ENCODE results near the gene PLS3.

Gene PLS3

GRCh38 chrX:115571712-115572111, 10.7 kb downstream of the PLS3 start:
- DNase-seq, result no peak

DNA sequence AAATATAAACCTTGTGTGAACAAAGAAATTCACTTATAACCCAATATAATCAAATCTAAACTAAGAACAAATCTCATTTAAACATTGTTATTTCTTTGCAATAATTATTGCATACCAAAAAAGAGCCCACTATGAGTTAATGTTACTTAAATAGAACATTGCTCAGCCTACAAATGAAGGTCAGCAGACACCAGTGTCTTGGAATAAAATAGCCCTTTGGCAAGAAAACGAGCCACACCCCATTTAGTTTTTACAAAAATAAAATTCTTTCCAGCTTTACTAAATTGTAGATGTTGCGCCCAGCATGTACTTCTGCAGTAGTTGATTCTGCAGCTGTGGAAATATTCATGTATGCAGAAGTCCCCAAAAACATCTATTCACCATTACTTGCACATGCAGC, 12.2 kb downstream of the PLS3 start:
- DNase-seq, result no peak

GRCh38 chrX:115576676-115577075, 15.7 kb downstream of the PLS3 start:
- no peak for DNase-seq

DNA sequence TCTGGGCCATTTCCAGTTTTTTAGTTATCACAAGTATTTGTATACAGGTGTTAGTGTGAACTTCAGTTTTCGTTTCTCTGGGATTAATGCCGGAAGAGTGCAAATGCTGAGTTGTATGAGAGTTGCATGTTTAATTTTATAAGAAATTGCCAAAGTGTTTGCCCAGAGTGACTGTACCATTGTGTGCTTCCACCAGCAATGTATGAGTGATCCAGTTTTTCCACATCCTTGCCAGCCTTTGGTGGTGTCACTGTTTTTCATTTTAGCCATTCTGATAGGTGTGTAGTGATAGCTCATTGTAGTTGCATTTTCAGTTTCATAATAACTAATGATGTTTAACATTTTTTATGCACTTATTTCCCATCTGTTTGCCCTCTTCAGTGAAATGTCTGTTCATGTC, 18.4 kb downstream of the PLS3 start:
- no peak for DNase-seq

GRCh38 chrX:115579786-115580294, 18.9 kb downstream of the PLS3 start:
- no peak for DNase-seq

- DNase-seq, result no peak
These were observed 21.0 kb downstream of the PLS3 start for GRCh38 chrX:115581759-115582615.

- no peak for DNase-seq
These were observed 21.9 kb downstream of the PLS3 start for GRCh38 chrX:115582616-115583495.

DNA sequence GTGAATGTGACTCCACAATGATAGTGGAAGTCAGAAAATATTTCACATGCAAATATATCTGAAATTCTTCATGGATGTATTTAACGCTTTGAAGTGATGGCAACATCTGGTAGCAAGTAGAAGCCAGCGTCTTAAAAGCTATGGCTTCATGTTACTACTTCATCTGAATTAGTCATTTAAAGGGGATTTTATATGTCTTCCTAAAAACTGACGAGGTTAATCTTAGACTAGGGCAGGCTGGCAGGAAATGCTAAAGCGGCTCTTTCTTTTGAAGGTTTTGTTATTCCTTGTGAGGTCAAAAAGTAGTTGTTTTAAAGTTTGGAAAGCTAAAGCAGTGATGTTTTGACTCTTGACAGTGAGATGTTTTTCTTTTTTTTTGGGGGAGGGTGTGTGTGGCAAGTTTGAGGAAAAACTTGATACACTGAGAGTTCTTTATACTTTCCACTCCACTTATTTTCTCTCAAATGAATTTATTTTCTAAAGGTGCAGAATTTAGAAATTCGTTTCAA, 22.6 kb downstream of the PLS3 start:
- DNase-seq, result no peak

DNA sequence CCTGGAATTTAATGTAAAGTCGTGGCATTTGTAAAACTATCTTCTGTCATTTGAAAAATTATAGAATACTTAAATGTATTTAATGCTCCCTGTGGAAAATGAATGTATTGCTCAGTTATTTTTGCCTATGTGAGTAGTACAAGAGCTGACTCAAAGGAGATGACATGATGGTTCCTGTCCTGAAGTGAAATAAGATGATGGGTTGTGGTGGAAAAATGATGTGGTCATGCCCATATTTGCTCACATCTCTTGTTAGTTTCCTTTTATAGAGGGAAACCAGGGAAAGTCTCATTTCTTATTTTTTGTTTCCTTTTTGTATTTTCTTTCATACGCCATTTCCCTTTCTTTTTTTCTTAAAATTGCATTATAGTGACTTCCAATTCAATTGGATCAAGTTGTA, 23.7 kb downstream of the PLS3 start:
- DNase-seq, result no peak

DNA sequence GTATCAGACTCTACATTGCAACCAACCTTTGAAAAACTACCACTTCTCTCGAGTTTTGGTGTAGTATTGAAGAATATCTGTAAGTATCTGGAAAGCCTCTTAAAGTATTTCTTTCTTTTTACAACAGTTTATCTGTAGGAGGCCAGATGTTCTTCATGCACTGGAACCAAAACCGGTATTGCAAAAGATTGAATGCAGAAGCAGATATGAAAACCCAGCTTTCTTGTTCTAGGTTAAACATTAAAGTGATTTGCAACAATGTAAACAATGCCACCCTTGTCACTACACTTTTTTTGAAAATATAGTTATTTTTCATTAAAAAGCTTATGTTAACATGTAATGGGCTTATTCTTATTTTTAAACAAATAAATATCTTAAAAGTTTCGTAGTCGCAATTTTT, 27.2 kb downstream of the PLS3 start:
- no peak for DNase-seq

- DNase-seq, result no peak
These were observed 28.4 kb downstream of the PLS3 start for GRCh38 chrX:115589419-115589818.

GRCh38 chrX:115591420-115591819, 30.4 kb downstream of the PLS3 start:
- no peak for DNase-seq

- DNase-seq, result no peak
These were observed 31.2 kb downstream of the PLS3 start for GRCh38 chrX:115591856-115592842.

GRCh38 chrX:115592997-115593734, 32.2 kb downstream of the PLS3 start:
- DNase-seq, result no peak

GRCh38 chrX:115595049-115595448, 34.1 kb downstream of the PLS3 start:
- DNase-seq, result no peak

- no peak for DNase-seq
These were observed 37.6 kb downstream of the PLS3 start for GRCh38 chrX:115598556-115598955.

DNA sequence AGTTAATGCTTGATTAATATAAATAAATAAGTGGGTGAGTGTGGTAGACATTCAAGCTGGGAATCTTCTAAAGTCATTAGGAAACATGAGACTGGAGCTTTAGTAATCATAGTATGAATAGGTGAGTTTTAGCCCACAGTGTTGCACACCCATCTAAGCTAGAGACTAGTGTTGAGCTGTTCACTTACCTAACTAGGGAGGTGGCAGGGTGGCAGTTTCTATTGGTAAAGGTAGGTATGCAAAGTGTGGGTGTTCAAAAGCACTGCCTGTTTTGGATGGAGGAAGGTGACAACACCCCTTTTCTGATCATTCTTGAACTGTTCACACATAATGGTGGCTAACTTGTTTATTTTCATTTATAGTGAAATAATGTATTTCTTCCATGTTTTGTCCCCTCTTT, 41.3 kb downstream of the PLS3 start:
- DNase-seq, result no peak

GRCh38 chrX:115602729-115603389, 41.9 kb downstream of the PLS3 start:
- no peak for DNase-seq

DNA sequence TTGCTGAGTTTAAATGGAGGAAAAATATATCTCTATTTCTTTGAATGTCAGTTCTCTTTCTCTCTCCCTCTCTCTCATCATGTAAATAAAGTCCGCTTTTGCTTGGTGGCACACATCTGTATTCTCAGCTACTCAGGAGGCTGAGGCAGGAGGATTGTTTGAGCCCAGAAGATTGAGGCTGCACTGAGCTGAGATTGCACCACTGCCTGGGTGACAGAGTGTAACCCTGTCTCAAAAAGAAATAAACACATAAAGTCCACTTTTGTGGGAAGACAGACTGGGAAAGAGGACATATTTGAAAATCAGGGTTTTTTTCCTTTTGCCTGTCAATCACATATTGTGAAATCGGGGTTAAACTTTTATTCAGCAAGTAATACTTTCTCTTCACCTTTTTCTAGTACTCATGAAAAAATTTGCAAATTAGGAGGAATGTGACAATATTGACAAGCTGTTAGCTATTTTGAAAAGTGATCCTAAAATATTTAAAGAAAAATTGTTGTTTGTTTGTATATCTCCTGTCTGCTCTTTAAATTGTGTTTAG, 42.6 kb downstream of the PLS3 start:
- DNase-seq, result no peak

DNA sequence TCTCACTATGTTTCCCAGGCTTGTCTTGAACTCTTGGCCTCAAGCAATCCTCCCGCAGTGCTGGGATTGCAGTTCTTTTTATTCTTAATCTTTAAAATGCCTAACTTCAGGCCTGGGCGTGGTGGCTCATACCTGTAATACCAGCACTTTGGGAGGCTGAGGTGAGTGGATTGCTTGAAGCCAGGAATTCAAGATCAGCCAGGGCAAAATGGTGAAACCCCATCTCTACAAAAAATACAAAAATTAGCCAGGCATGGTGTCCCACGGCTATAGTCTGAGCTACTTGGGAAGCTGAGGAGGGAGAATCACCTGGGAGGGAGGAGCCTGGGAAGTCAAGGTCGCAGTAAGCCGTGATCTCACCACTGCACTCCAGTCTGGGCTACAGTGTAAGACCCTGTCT, 45.9 kb downstream of the PLS3 start:
- DNase-seq, result no peak

- DNase-seq, result no peak
These were observed 48.6 kb downstream of the PLS3 start for GRCh38 chrX:115609621-115610020.

Data from stimulated activated CD4-positive, alpha-beta T cell treated with anti-CD3 and anti-CD28 coated beads, Interleukin-2, amount 100 ng/mL, for 48 hours (primary cell).